A549 (cell line): ENCODE measurements around the gene SWI5. TPM values are rescaled to one million over a fixed set of nuclear protein-coding genes. Genes with fewer than 3 reads are reported as not detected.
"Not testable (repeated sequence)": the region's sequence is repeated elsewhere in the genome, so short reads cannot be mapped to it uniquely, and the experiment has no call there.

Experiments
- ATAC-seq, 2 experiments: fragments of 200-7000 bp in 1 of 2; fragments of >200 bp in 1 of 2; cut with Nextera tagmentation in 1 of 2; cut with Tn5 transposase in 1 of 2; 3 replicates each; pipeline versions ENCODE4 v1.8.0 to v1.9.1; 2018 to 2020; ENCODE audit warnings: mild to moderate bottlenecking in 1 of 2, moderate library complexity in 1 of 2
- CTCF ChIA-PET: fragments of 300-600 bp; sonication (Branson Sonifier 250); formaldehyde crosslinking; extraction: SDS; loops from one replicate; lab custom pipeline; 2021; ENCODE audit warnings: antibody characterized with exemption, inconsistent platforms; lab: Yijun Ruan, JAX
- POLR2A ChIA-PET: fragments of 350-600 bp; formaldehyde crosslinking; extraction: SDS; loops from one replicate; lab custom pipeline; 2021; ENCODE audit warnings: antibody characterized with exemption, inconsistent platforms; lab: Yijun Ruan, JAX
- DNase-seq, 2 experiments: peaks; one replicate each; pipeline versions ENCODE4 v3.0.0 to v3.0.0-alpha.2; 2011 to 2016; ENCODE audit warnings: low read depth in 1 of 2, low spot score in 1 of 2
- FAIRE-seq: peaks from 2 replicates; lab custom pipeline; 2011; peaks lifted over from hg19 to GRCh38; lab: Jason Lieb, UNC
- H3K27ac ChIP-seq, 2 experiments: fragments of >200 bp; sonication (Bioruptor Twin); formaldehyde crosslinking; 3 replicates each; pipeline ENCODE4 v1.5.1; 2016 to 2017
- H3K4me1 ChIP-seq: fragments of >200 bp; sonication (Bioruptor Twin); formaldehyde crosslinking; 3 replicates; pipeline ENCODE4 v1.6.1; 2016
- H3K4me2 ChIP-seq: fragments of >200 bp; sonication (Bioruptor Twin); formaldehyde crosslinking; 3 replicates; pipeline ENCODE4 v1.6.1; 2016
- H3K4me3 ChIP-seq: fragments of >200 bp; sonication (Bioruptor Twin); formaldehyde crosslinking; 3 replicates; pipeline ENCODE4 v1.5.1; 2016
- H3K9me3 ChIP-seq: fragments of >200 bp; sonication (Bioruptor Twin); formaldehyde crosslinking; 3 replicates; pipeline ENCODE4 v1.6.1; 2016
- BHLHE40 ChIP-seq: IDR thresholded peaks from 2 replicates; pipeline ENCODE4 v1.6.1; 2012; ENCODE audit warnings: low read depth, low read length, inconsistent platforms
- E2F6 ChIP-seq: IDR thresholded peaks from 2 replicates; pipeline ENCODE4 v1.6.1; 2012; ENCODE audit warnings: low read depth, borderline replicate concordance
- EHMT2 ChIP-seq: fragments of 200-600 bp; sonication (generic); IDR thresholded peaks from 2 replicates; pipeline ENCODE4 v1.6.1; 2016; ENCODE audit warnings: antibody characterized with exemption, low read depth, mild to moderate bottlenecking, moderate library complexity
- ESRRA ChIP-seq: fragments of 150-350 bp; IDR thresholded peaks from 2 replicates; pipeline ENCODE4 v1.6.1; 2014; ENCODE audit warnings: mild to moderate bottlenecking, low read length, borderline replicate concordance
- FOSB ChIP-seq: fragments of 250-450 bp; sonication (Bioruptor Pico); IDR thresholded peaks from 2 replicates; pipeline ENCODE4 v1.5.0; 2020; ENCODE audit warnings: mild to moderate bottlenecking, moderate library complexity
- GATA3 ChIP-seq: IDR thresholded peaks from 2 replicates; pipeline ENCODE4 v1.6.1; 2012; ENCODE audit warnings: borderline replicate concordance
- HES2 ChIP-seq: fragments of >200 bp; sonication (Bioruptor Twin); formaldehyde crosslinking; IDR thresholded peaks from 2 replicates; pipeline ENCODE4 v1.6.1; 2016
- HOXA7 ChIP-seq: fragments of 250-450 bp; sonication (Bioruptor Pico); IDR thresholded peaks from 2 replicates; pipeline ENCODE4 v1.5.0; 2020; ENCODE audit warnings: mild to moderate bottlenecking, moderate library complexity
- HOXB5 ChIP-seq: fragments of 250-450 bp; sonication (Bioruptor Pico); IDR thresholded peaks from 2 replicates; pipeline ENCODE4 v1.5.0; 2020; ENCODE audit warnings: mild to moderate bottlenecking, moderate library complexity
- JUN ChIP-seq, 2 experiments: fragments of >200 bp; sonication (Bioruptor Twin); formaldehyde crosslinking; IDR thresholded peaks; 2 replicates in 1 of 2; 3 replicates in 1 of 2; pipeline ENCODE4 v1.6.1; 2016 to 2017
- JUNB ChIP-seq: fragments of >200 bp; sonication (Bioruptor Twin); formaldehyde crosslinking; IDR thresholded peaks from 2 replicates; pipeline ENCODE4 v1.6.1; 2016
- KDM5A ChIP-seq: fragments of 200-600 bp; sonication (generic); IDR thresholded peaks from 2 replicates; pipeline ENCODE4 v1.6.1; 2016; ENCODE audit warnings: antibody characterized with exemption, mild to moderate bottlenecking
- MAZ ChIP-seq: fragments of 150-350 bp; IDR thresholded peaks from 2 replicates; pipeline ENCODE4 v1.6.1; 2014; ENCODE audit warnings: antibody characterized with exemption, low read depth, low read length, borderline replicate concordance
- NFE2L2 ChIP-seq: fragments of 150-350 bp; conservative IDR thresholded peaks from 2 replicates; pipeline ENCODE4 v1.6.1; 2014; ENCODE audit warnings: low read length
- NR3C1 ChIP-seq: fragments of >200 bp; sonication (Bioruptor Twin); formaldehyde crosslinking; IDR thresholded peaks from 3 replicates; pipeline ENCODE4 v1.6.1; 2017
- RCOR1 ChIP-seq: fragments of 150-350 bp; IDR thresholded peaks from 2 replicates; pipeline ENCODE4 v1.6.1; 2014; ENCODE audit warnings: antibody characterized with exemption, low read length, low read depth
- RNF2 ChIP-seq: fragments of 200-600 bp; sonication (generic); IDR thresholded peaks from 2 replicates; pipeline ENCODE4 v1.6.1; 2016; ENCODE audit warnings: low read depth, mild to moderate bottlenecking, antibody characterized with exemption, moderate library complexity, borderline replicate concordance
- TP53 ChIP-seq: fragments of 250-450 bp; sonication (Bioruptor Pico); IDR thresholded peaks from 2 replicates; pipeline ENCODE4 v1.5.0; 2021; ENCODE audit warnings: mild to moderate bottlenecking, moderate library complexity
- USF2 ChIP-seq: fragments of 450-650 bp; IDR thresholded peaks from 2 replicates; pipeline ENCODE4 v1.6.1; 2014; ENCODE audit warnings: antibody characterized with exemption
- ZNF302 ChIP-seq: fragments of 250-450 bp; sonication (Bioruptor Pico); IDR thresholded peaks from 2 replicates; pipeline ENCODE4 v1.9.0; 2021; ENCODE audit warnings: inconsistent platforms, mild to moderate bottlenecking, moderate library complexity
- WGBS: methylation state at CpG from one replicate; pipeline ENCODE4 v1.1.6; 2017; ENCODE audit errors: missing lambda C conversion rate; 5-methylcytosine and 5-hydroxymethylcytosine counted together
- polyA plus RNA-seq, 4 experiments: library from polyadenylated mRNA; depleted of rRNA in 3 of 4; stranded (reverse); fragments of >200 nt; fragmentation: RNase III in 1 of 4; extraction: RNeasy Plus Mini Kit Qiagen cat#74134 plus additional on column Dnase treatment in 1 of 4; gene quantifications; 2 replicates in 3 of 4; 3 replicates in 1 of 4; pipeline ENCODE4 v1.2.3, GENCODE V29; 2011 to 2017
- TF ChIP-seq, protein P1 (sequence below): fragments of 250-450 bp; sonication (Bioruptor Pico); IDR thresholded peaks from 2 replicates; pipeline ENCODE4 v1.5.0; 2020; ENCODE audit warnings: low read depth, mild to moderate bottlenecking, moderate library complexity
- TF ChIP-seq, protein P2 (sequence below): IDR thresholded peaks from 2 replicates; pipeline ENCODE4 v1.6.1; 2012

SWI5 gene
- polyA plus RNA-seq, 2 of the 4 experiments (the other 2 are of a cell fraction) = 45.3 to 66.8 TPM

- CTCF ChIA-PET = interaction anchor here (0.6 to 2.0 kb wide), 5 partner anchors 15 to 65 kb away, joined by 3 to 5 read pairs (median 3); no protein-coding TSS in a partner anchor
- Histone ChIP-seq H3K4me1 (no peaks in the 10 kb centered on the region), H3K9me3 (no peaks in the 10 kb centered on the region), H3K4me2 (no peak overlapping the region), H3K4me3 (no peak overlapping the region), H3K27ac (no peak overlapping the region)
- DNase-seq (no peak), ATAC-seq (no peak), FAIRE-seq (no peak)
- POLR2A ChIA-PET = no interaction called here
- TF ChIP-seq KDM5A = no peak
- no peak for TF ChIP-seq TP53 (CRISPR knock-in tag)
- TF ChIP-seq, protein P1, sequence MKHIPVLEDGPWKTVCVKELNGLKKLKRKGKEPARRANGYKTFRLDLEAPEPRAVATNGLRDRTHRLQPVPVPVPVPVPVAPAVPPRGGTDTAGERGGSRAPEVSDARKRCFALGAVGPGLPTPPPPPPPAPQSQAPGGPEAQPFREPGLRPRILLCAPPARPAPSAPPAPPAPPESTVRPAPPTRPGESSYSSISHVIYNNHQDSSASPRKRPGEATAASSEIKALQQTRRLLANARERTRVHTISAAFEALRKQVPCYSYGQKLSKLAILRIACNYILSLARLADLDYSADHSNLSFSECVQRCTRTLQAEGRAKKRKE (CRISPR knock-in tag) = no peak
- no peak for TF ChIP-seq FOSB
- TF ChIP-seq, protein P2, sequence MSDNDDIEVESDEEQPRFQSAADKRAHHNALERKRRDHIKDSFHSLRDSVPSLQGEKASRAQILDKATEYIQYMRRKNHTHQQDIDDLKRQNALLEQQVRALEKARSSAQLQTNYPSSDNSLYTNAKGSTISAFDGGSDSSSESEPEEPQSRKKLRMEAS = no peak
- TF ChIP-seq MAZ = no peak
- TF ChIP-seq HES2 = no peak
- no peak for TF ChIP-seq USF2
- 92% methylated on average over 5 of the region's 5 CpGs for WGBS
Observed at GRCh38 chr9:128226412-128226801, 49.7 kb upstream of the SWI5 start.

DNA sequence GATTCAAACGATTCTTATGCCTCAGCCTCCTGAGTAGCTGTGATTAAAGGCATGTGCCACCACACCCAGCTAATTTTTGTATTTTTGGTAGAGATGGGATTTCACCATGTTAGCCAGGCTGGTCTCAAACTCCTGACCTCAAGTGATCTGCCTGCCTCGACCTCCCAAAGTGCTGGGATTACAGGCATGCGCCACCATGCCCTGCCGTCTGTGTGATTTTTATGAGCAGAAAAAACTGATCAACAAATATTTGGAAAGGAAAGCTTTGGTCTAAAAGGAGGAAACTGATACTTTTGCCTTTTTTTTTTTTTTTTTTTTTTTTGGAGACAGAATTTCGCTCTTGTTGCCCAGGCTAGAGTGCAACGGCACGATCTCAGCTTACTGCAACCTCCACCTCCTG lies 45.2 kb upstream of the SWI5 start:
- CTCF ChIA-PET = interaction anchor here (1.2 to 1.7 kb wide), 2 partner anchors 10 to 14 kb away, joined by 3 to 4 read pairs; no protein-coding TSS in a partner anchor
- H3K4me2 ChIP-seq, DNase-seq, H3K9me3 ChIP-seq, H3K4me1 ChIP-seq, POLR2A ChIA-PET, H3K27ac ChIP-seq, ATAC-seq, H3K4me3 ChIP-seq, FAIRE-seq: not testable (repeated sequence)
- 89% methylated on average over 7 of the region's 7 CpGs for WGBS

DNA sequence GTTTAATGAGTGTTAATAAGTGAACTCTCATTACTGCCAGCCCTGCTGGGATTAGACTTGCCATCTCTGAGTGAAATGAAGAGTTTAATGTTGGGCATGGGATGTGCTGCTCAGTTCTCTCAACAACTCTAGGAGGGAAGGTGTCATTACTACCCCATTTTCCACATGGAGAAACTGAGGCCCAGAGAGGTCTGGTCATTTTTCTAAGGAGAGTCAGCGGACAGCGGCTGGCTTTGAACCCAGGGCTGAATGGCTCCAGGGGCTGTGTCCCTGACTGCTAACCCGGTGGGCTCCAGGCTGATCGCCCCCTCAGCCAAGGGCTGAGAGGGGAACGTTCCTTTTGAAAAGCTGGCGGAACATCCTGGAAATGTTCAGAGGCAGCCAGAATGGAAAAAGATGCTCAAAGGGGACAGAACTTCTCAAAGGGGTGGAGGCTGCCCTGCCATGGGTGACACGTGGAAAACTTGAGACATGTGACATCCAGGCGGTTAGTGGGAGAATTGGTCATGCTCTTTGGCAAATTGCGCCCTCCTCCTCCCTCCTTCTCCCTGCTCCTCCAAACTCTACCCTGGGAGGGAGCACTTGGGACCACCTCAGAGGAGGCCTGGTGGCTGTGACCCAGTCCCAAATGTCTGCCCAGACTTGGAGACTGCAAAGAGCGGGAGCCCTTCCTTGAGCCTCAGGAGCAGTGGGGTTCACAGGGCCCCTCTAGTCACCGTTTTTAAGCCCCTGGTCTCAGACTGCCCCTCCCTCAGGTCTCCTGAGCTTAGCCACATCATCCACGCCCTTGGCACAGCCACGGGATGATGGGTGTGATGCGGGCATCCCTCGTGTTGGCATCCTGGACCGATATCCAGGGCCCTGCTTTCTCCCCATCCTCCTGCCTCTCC lies 44.2 kb upstream of the SWI5 start:
- no peak for FAIRE-seq
- CTCF ChIA-PET = interaction anchor here (1.0 to 1.7 kb wide), 6 partner anchors 9 to 115 kb away, joined by 3 to 4 read pairs (median 4); no protein-coding TSS in a partner anchor
- no peaks in the 10 kb centered on the region for H3K9me3 ChIP-seq
- POLR2A ChIA-PET = no interaction called here
- H3K27ac ChIP-seq = no peak overlapping the region; a peak in 1 of 6 replicates
- H3K4me3 ChIP-seq = no peak overlapping the region
- WGBS = 82% methylated on average over 16 of the region's 16 CpGs
- peak; percentile 17 to 24; a peak in 3 of 6 replicates for ATAC-seq
- DNase-seq = no peak
- no peak overlapping the region for H3K4me2 ChIP-seq
- TF ChIP-seq JUN (IDR thresholded peaks at IDR 0.05) (0 out of 5 replicates have a peak, but pooled peaks of 1 of the 2 experiments have one; percentile 13), GATA3 (no peak)
- no peaks in the 10 kb centered on the region for H3K4me1 ChIP-seq

- ATAC-seq = peak; percentile 55 to 57; a peak in 5 of 6 replicates
- WGBS = 93% methylated on average over 21 of the region's 22 CpGs
- TF ChIP-seq NR3C1 (no peak), NFE2L2 (no peak), ESRRA (no peak), EHMT2 (no peak), HOXB5 (CRISPR knock-in tag) (no peak), JUNB (no peak), E2F6 (no peak), HES2 (no peak), HOXA7 (no peak), BHLHE40 (no peak), RNF2 (no peak), ZNF302 (CRISPR knock-in tag) (no peak), RCOR1 (no peak)
- TF ChIP-seq, protein P1 (CRISPR knock-in tag) = no peak
Observed at GRCh38 chr9:128232528-128233428, 43.3 kb upstream of the SWI5 start.

More at GRCh38 chr9:128232528-128233428, 43.3 kb upstream of the SWI5 start:
- Histone ChIP-seq H3K27ac (peak overlapping the region in 1 of 2 experiments; percentile 27; a peak in 1 of 6 replicates), H3K9me3 (no peaks in the 10 kb centered on the region), H3K4me3 (no peak overlapping the region), H3K4me2 (no peak overlapping the region), H3K4me1 (no peaks in the 10 kb centered on the region)
- no peak for DNase-seq
- ChIA-PET POLR2A (interaction anchor here (0.8 kb wide), 1 partner anchor 73 kb away, joined by 3 read pairs; the partner anchor contains the start of gene BBLN), CTCF (interaction anchor here (0.6 to 1.7 kb wide), 7 partner anchors 14 to 168 kb away, joined by 3 to 6 read pairs (median 4); no protein-coding TSS in a partner anchor)
- no peak for FAIRE-seq
